H9 (cell line): ENCODE results near the gene AGXT. TPM values are rescaled to one million over a fixed set of nuclear protein-coding genes. Genes with fewer than 3 reads are reported as not detected.

Experiments used
- DNase-seq: peaks from one replicate; pipeline ENCODE4 v3.0.0-alpha.2; 2017
- H2AFZ ChIP-seq: one replicate; pipeline ENCODE4 v1.6.1; 2013; ENCODE audit warnings: mild to moderate bottlenecking, low read length, control low read depth, moderate library complexity
- H2AK5ac ChIP-seq: 2 replicates; pipeline ENCODE4 v1.6.1; 2013; ENCODE audit warnings: low read length, control low read depth, mixed read lengths; ENCODE audit not compliant: insufficient read length
- H2BK120ac ChIP-seq: one replicate; pipeline ENCODE4 v1.6.1; 2013; ENCODE audit warnings: low read depth, mild to moderate bottlenecking, low read length, control low read depth, inconsistent platforms; ENCODE audit not compliant: poor library complexity, severe bottlenecking
- H2BK12ac ChIP-seq: 2 replicates; pipeline ENCODE4 v1.6.1; 2013; ENCODE audit warnings: low read length, control low read depth, mixed read lengths, low read depth; ENCODE audit not compliant: insufficient read length
- H2BK15ac ChIP-seq: 2 replicates; pipeline ENCODE4 v1.6.1; 2013; ENCODE audit warnings: low read depth, low read length, control low read depth
- H2BK20ac ChIP-seq: one replicate; pipeline ENCODE4 v1.6.1; 2013; ENCODE audit warnings: low read depth, mild to moderate bottlenecking, low read length, control low read depth, inconsistent platforms; ENCODE audit not compliant: poor library complexity, severe bottlenecking
- H2BK5ac ChIP-seq: 2 replicates; pipeline ENCODE4 v1.6.1; 2013; ENCODE audit warnings: low read length, control low read depth, mixed read lengths; ENCODE audit not compliant: insufficient read length
- H3K14ac ChIP-seq: 2 replicates; pipeline ENCODE4 v1.6.1; 2013; ENCODE audit warnings: low read length, control low read depth; ENCODE audit not compliant: insufficient read depth
- H3K18ac ChIP-seq: 2 replicates; pipeline ENCODE4 v1.6.1; 2013; ENCODE audit warnings: low read depth, mild to moderate bottlenecking, mixed read lengths, low read length, control low read depth; ENCODE audit not compliant: insufficient read length
- H3K23ac ChIP-seq: 2 replicates; pipeline ENCODE4 v1.6.1; 2013; ENCODE audit warnings: low read length, control low read depth, mixed read lengths, low read depth; ENCODE audit not compliant: insufficient read length
- H3K23me2 ChIP-seq: 2 replicates; pipeline ENCODE4 v1.6.1; 2013; ENCODE audit warnings: low read depth, mild to moderate bottlenecking, mixed read lengths, low read length, control low read depth; ENCODE audit not compliant: insufficient read length, poor library complexity, severe bottlenecking
- H3K27ac ChIP-seq: 2 replicates; pipeline ENCODE4 v1.5.1; 2013; ENCODE audit warnings: low read length, control low read depth, mixed read lengths, low read depth; ENCODE audit not compliant: insufficient read length
- H3K27me3 ChIP-seq: 2 replicates; pipeline ENCODE4 v1.6.1; 2013; ENCODE audit warnings: low read length, control low read depth, inconsistent platforms; ENCODE audit not compliant: insufficient read depth
- H3K4ac ChIP-seq: 2 replicates; pipeline ENCODE4 v1.6.1; 2013; ENCODE audit warnings: low read depth, mild to moderate bottlenecking, control low read depth, inconsistent platforms, low read length, moderate library complexity
- H3K4me1 ChIP-seq: 2 replicates; pipeline ENCODE4 v1.6.1; 2013; ENCODE audit warnings: low read length, control low read depth, inconsistent platforms; ENCODE audit not compliant: insufficient read depth
- H3K4me2 ChIP-seq: 2 replicates; pipeline ENCODE4 v1.6.1; 2013; ENCODE audit warnings: low read length, control low read depth, mixed read lengths; ENCODE audit not compliant: insufficient read length, insufficient read depth
- H3K56ac ChIP-seq: 2 replicates; pipeline ENCODE4 v1.6.1; 2013; ENCODE audit warnings: low read depth, mild to moderate bottlenecking, mixed read lengths, low read length, control low read depth; ENCODE audit not compliant: insufficient read length
- H3K79me1 ChIP-seq: 2 replicates; pipeline ENCODE4 v1.6.1; 2013; ENCODE audit warnings: low read depth, mild to moderate bottlenecking, moderate library complexity, low read length, control low read depth, inconsistent platforms; ENCODE audit not compliant: insufficient read depth, poor library complexity, severe bottlenecking
- H3K79me2 ChIP-seq: 2 replicates; pipeline ENCODE4 v1.6.1; 2013; ENCODE audit warnings: low read length, control low read depth, inconsistent platforms; ENCODE audit not compliant: insufficient read depth
- H3K9ac ChIP-seq: 2 replicates; pipeline ENCODE4 v1.6.1; 2013; ENCODE audit warnings: low read length, control low read depth, mixed read lengths; ENCODE audit not compliant: insufficient read length; ENCODE audit errors: extremely low read depth
- H3K9me3 ChIP-seq: one replicate; pipeline ENCODE4 v1.6.1; 2013; ENCODE audit warnings: low read depth, low read length, inconsistent platforms; ENCODE audit not compliant: control insufficient read depth
- H3T11ph ChIP-seq: one replicate; pipeline ENCODE4 v1.6.1; 2013; ENCODE audit warnings: mild to moderate bottlenecking, low read length, control low read depth, inconsistent platforms
- H4K20me1 ChIP-seq: one replicate; pipeline ENCODE4 v1.6.1; 2013; ENCODE audit not compliant: control insufficient read depth, insufficient read length, insufficient read depth
- H4K5ac ChIP-seq: 2 replicates; pipeline ENCODE4 v1.6.1; 2013; ENCODE audit warnings: low read depth, mild to moderate bottlenecking, mixed read lengths, low read length, control low read depth; ENCODE audit not compliant: insufficient read length
- H4K8ac ChIP-seq: replicated peaks from 2 replicates; pipeline ENCODE4 v1.6.1; 2013; ENCODE audit warnings: low read length, control low read depth, mixed read lengths, low read depth; ENCODE audit not compliant: insufficient read length
- H4K91ac ChIP-seq: 2 replicates; pipeline ENCODE4 v1.6.1; 2013; ENCODE audit warnings: low read depth, mild to moderate bottlenecking, moderate library complexity, mixed read lengths, low read length, control low read depth; ENCODE audit not compliant: insufficient read length
- H3K27ac Mint-ChIP-seq, 3 experiments: 2 replicates in 2 of 3; 3 replicates in 1 of 3; pipeline ENCODE4 v1.8.0; 2020 to 2021; ENCODE audit warnings: mixed read lengths in 3 of 3, mild to moderate bottlenecking in 1 of 3, moderate library complexity in 1 of 3
- H3K27me3 Mint-ChIP-seq: 2 replicates; pipeline ENCODE4 v1.8.0; 2021; ENCODE audit warnings: low read depth, mild to moderate bottlenecking, moderate library complexity, mixed read lengths
- H3K36me3 Mint-ChIP-seq, 3 experiments: 2 replicates in 2 of 3; 3 replicates in 1 of 3; pipeline ENCODE4 v1.8.0; 2020 to 2021; ENCODE audit warnings: low read depth in 3 of 3, mixed read lengths in 3 of 3; ENCODE audit not compliant: insufficient read depth in 1 of 3
- H3K4me1 Mint-ChIP-seq, 2 experiments: 2 replicates each; pipeline ENCODE4 v1.8.0; 2020; ENCODE audit warnings: mixed read lengths in 2 of 2
- H3K4me3 Mint-ChIP-seq, 2 experiments: 2 replicates in 1 of 2; 3 replicates in 1 of 2; pipeline ENCODE4 v1.8.0; 2020 to 2021; ENCODE audit warnings: mild to moderate bottlenecking in 2 of 2, mixed read lengths in 2 of 2, moderate library complexity in 1 of 2
- H3K9me3 Mint-ChIP-seq, 2 experiments: 2 replicates in 1 of 2; 3 replicates in 1 of 2; pipeline ENCODE4 v1.8.0; 2020; ENCODE audit warnings: mild to moderate bottlenecking in 2 of 2, mixed read lengths in 2 of 2, moderate library complexity in 1 of 2
- WGBS: extraction: QIAGEN DNeasy Blood & Tissue Kit; methylation state at CpG from one replicate; pipeline ENCODE4 v1.1.7; 2013; ENCODE audit warnings: missing lambda C conversion rate, low lambda C conversion rate, mixed read lengths; ENCODE audit not compliant: insufficient read length; ENCODE audit errors: extremely low coverage; 5-methylcytosine and 5-hydroxymethylcytosine counted together
- total RNA-seq: library from RNA; stranded (reverse); gene quantifications from 2 replicates; pipeline ENCODE4 v1.2.1, GENCODE V29; 2021
- TF ChIP-seq, protein P1 (sequence below): fragments of 200-600 bp; sonication (generic); conservative IDR thresholded peaks from 3 replicates; pipeline ENCODE4 v1.8.0; 2021; ENCODE audit warnings: antibody characterized with exemption, mild to moderate bottlenecking

AGXT gene
- total RNA-seq, 1 experiment from 2014 or later = not detected

- H2AFZ ChIP-seq = no peak within 1 kb of the TSS
- H3T11ph ChIP-seq = no peak within 1 kb of the TSS
- no peak within 1 kb of the TSS for H2BK20ac ChIP-seq
- H2AK5ac ChIP-seq = no peak within 1 kb of the TSS
- H3K27ac Mint-ChIP-seq = no peak within 1 kb of the TSS; a peak in 1 of 7 replicates
- H3K27me3 Mint-ChIP-seq = peaks cover 5% of the 10 kb centered on the region
- no peak within 1 kb of the TSS for H3K4me3 Mint-ChIP-seq
- no peaks in the 10 kb centered on the region for H3K79me1 ChIP-seq
- H2BK12ac ChIP-seq = no peak within 1 kb of the TSS
- peak within 1 kb of the TSS; percentile 52 for H3K14ac ChIP-seq
- no peak within 1 kb of the TSS for H3K4ac ChIP-seq
- H3K23ac ChIP-seq = no peak within 1 kb of the TSS
- WGBS = no CpG with 5 or more reads among the region's 23 CpGs
- no peak within 1 kb of the TSS; the same call in 1 of the 2 replicates for H2BK15ac ChIP-seq
- no peak within 1 kb of the TSS for H2BK5ac ChIP-seq
- H3K9ac ChIP-seq = no peak within 1 kb of the TSS
- H3K23me2 ChIP-seq = no peaks in the 10 kb centered on the region
- H3K9me3 Mint-ChIP-seq = peaks cover 3 to 4% of the 10 kb centered on the region in 2 experiments; a peak in 4 of 5 replicates
- H4K91ac ChIP-seq = no peak within 1 kb of the TSS
- no peaks in the 10 kb centered on the region for H3K27me3 ChIP-seq
- H3K79me2 ChIP-seq = no peaks in the 10 kb centered on the region
- H3K56ac ChIP-seq = no peak within 1 kb of the TSS
- no peaks in the 10 kb centered on the region for H3K4me1 ChIP-seq
- H3K36me3 Mint-ChIP-seq = peaks cover 0 to 3% (median 0%) of the 10 kb centered on the region in 3 experiments; a peak in 2 of 7 replicates
- H3K9me3 ChIP-seq = no peaks in the 10 kb centered on the region
- H2BK120ac ChIP-seq = no peak within 1 kb of the TSS
- H4K20me1 ChIP-seq = no peaks in the 10 kb centered on the region
- TF ChIP-seq, protein P1, sequence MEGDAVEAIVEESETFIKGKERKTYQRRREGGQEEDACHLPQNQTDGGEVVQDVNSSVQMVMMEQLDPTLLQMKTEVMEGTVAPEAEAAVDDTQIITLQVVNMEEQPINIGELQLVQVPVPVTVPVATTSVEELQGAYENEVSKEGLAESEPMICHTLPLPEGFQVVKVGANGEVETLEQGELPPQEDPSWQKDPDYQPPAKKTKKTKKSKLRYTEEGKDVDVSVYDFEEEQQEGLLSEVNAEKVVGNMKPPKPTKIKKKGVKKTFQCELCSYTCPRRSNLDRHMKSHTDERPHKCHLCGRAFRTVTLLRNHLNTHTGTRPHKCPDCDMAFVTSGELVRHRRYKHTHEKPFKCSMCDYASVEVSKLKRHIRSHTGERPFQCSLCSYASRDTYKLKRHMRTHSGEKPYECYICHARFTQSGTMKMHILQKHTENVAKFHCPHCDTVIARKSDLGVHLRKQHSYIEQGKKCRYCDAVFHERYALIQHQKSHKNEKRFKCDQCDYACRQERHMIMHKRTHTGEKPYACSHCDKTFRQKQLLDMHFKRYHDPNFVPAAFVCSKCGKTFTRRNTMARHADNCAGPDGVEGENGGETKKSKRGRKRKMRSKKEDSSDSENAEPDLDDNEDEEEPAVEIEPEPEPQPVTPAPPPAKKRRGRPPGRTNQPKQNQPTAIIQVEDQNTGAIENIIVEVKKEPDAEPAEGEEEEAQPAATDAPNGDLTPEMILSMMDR = no peak
- no peak within 1 kb of the TSS for H3K18ac ChIP-seq
- no peak within 1 kb of the TSS for H3K4me2 ChIP-seq
- H3K27ac ChIP-seq = no peak within 1 kb of the TSS
- no peak within 1 kb of the TSS for H4K8ac ChIP-seq
- no peak for DNase-seq
- H4K5ac ChIP-seq = no peak within 1 kb of the TSS
- no peaks in the 10 kb centered on the region for H3K4me1 Mint-ChIP-seq
Observed at GRCh38 chr2:240906141-240906910, 37.7 kb downstream of the AGXT start, which contains the start of gene CROCC2. TSS of gene CROCC2 (plus strand) at chr2:240906336. CDS start at chr2:240906514, 178 bp downstream.
